OCI-LY1 (cell line): ENCODE data around the gene TMEM156.
"Not testable (repeated sequence)": the region's sequence is repeated elsewhere in the genome, so short reads cannot be mapped to it uniquely, and the experiment has no call there.

Experiments used
- H2AFZ ChIP-seq: fragments of 200-600 bp; sonication (generic), shearing (Covaris generic); 2 replicates; pipeline ENCODE4 v1.6.0; 2014; ENCODE audit warnings: antibody characterized with exemption, mild to moderate bottlenecking, low read length
- H3F3A ChIP-seq: fragments of 200-600 bp; sonication (generic), shearing (Covaris generic); 2 replicates; pipeline ENCODE4 v1.6.0; 2014; ENCODE audit warnings: mild to moderate bottlenecking, antibody characterized with exemption, low read length, moderate library complexity; ENCODE audit not compliant: insufficient read depth
- H3K27ac ChIP-seq: fragments of 200-600 bp; sonication (generic); 2 replicates; pipeline ENCODE4 v1.5.1; 2014; ENCODE audit warnings: low read length, mixed run types, mild to moderate bottlenecking, low read depth; ENCODE audit not compliant: poor library complexity, severe bottlenecking
- H3K27me3 ChIP-seq: fragments of 200-600 bp; sonication (generic); 2 replicates; pipeline ENCODE4 v1.6.0; 2014; ENCODE audit warnings: antibody characterized with exemption, mild to moderate bottlenecking, low read length, moderate library complexity; ENCODE audit not compliant: insufficient read depth
- H3K36me3 ChIP-seq: fragments of 200-600 bp; sonication (generic); 2 replicates; pipeline ENCODE4 v1.6.1; 2014; ENCODE audit warnings: mild to moderate bottlenecking, antibody characterized with exemption, low read length, moderate library complexity, mixed read lengths; ENCODE audit not compliant: insufficient read depth
- H3K4me1 ChIP-seq: fragments of 200-600 bp; sonication (generic); 2 replicates; pipeline ENCODE4 v1.5.1; 2014; ENCODE audit warnings: mild to moderate bottlenecking, low read length, moderate library complexity; ENCODE audit not compliant: insufficient read depth, severe bottlenecking
- H3K4me2 ChIP-seq: fragments of 200-600 bp; sonication (generic), shearing (Covaris generic); 2 replicates; pipeline ENCODE4 v1.6.1; 2014; ENCODE audit warnings: low read length
- H3K4me3 ChIP-seq: fragments of 200-600 bp; sonication (generic); 2 replicates; pipeline ENCODE4 v1.5.1; 2014; ENCODE audit warnings: low read length, low read depth, mild to moderate bottlenecking, mixed read lengths; ENCODE audit not compliant: poor library complexity, severe bottlenecking
- H3K79me2 ChIP-seq: fragments of 200-600 bp; shearing (Covaris generic); 2 replicates; pipeline ENCODE4 v1.6.1; 2016; ENCODE audit warnings: mixed run types, low read length, mixed read lengths; ENCODE audit not compliant: insufficient read depth
- H3K9ac ChIP-seq: fragments of 200-600 bp; sonication (generic), shearing (Covaris generic); 2 replicates; pipeline ENCODE4 v1.6.1; 2014; ENCODE audit warnings: mild to moderate bottlenecking, low read length, mixed read lengths
- H3K9me2 ChIP-seq: fragments of 200-600 bp; sonication (generic), shearing (Covaris generic); 2 replicates; pipeline ENCODE4 v1.6.1; 2014; ENCODE audit warnings: low read depth, mild to moderate bottlenecking, low read length, mixed read lengths
- H3K9me3 ChIP-seq: fragments of 200-600 bp; shearing (Covaris generic); 2 replicates; pipeline ENCODE4 v1.6.1; 2014; ENCODE audit warnings: low read length, mixed read lengths
- H4K20me1 ChIP-seq: fragments of 200-600 bp; sonication (generic), shearing (Covaris generic); 2 replicates; pipeline ENCODE4 v1.6.0; 2016; ENCODE audit warnings: mild to moderate bottlenecking, low read length; ENCODE audit not compliant: insufficient read depth
- EZH2 ChIP-seq: fragments of 200-600 bp; sonication (generic), shearing (Covaris generic); IDR thresholded peaks from 2 replicates; pipeline ENCODE4 v1.8.0; 2017; ENCODE audit warnings: borderline replicate concordance, mixed run types, mild to moderate bottlenecking, antibody characterized with exemption, low read length, moderate library complexity, mixed read lengths
- TF ChIP-seq, protein P1 (sequence below): fragments of 200-600 bp; sonication (generic), shearing (Covaris generic); IDR thresholded peaks from 2 replicates; pipeline ENCODE4 v1.5.1; 2017; ENCODE audit warnings: mild to moderate bottlenecking, antibody characterized with exemption, low read length, moderate library complexity, mixed read lengths

Gene TMEM156

DNA sequence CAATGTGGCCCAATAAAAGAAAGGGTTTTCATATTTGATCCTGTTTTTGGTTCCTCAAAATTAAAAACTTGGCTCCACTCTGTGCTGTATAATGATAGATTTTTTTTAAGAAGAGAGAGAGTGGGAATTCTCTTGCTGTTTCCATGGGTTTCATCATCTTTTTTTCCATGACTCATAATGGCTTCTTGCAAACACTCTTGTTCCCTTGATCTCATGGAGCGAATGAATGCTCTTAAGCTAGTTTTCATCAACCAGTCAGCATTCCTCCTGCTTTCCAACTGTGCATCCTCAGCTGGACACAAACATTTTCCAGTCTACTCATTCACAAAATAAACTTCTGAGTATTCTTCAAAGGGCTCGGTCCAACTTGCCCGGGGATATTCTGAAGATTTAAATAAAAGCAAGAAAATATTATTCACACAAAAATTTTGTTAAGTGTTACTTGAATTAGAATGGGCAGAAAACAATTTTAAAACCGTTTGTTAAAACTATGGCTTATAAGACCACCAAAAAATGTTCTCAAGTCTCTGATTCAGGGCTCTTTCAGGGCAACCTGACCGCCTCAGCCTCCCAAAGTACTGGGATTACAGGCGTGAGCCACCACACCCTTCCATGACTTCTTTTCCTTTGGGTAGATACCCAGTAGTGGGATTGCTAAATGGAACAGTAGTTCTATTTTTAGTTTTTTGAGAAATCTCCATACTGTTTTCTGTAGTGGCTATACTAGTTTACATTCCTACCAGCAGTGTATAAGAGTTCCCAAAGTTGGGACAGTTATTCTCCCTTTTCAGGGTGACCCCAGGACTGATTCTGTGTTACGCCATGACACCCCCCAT, 64.7 kb downstream of the TMEM156 start:
- Histone ChIP-seq H3K4me3 (no peak overlapping the region), H2AFZ (no peak overlapping the region), H3K27ac (no peak overlapping the region), H3K4me1 (no peaks in the 10 kb centered on the region), H3K36me3 (peaks cover 57% of the 10 kb centered on the region), H3K9me3 (no peaks in the 10 kb centered on the region), H3K9me2 (no peaks in the 10 kb centered on the region), H3F3A (no peaks in the 10 kb centered on the region), H4K20me1 (no peaks in the 10 kb centered on the region), H3K4me2 (no peak overlapping the region), H3K9ac (no peak overlapping the region), H3K79me2 (no peaks in the 10 kb centered on the region), H3K27me3 (no peaks in the 10 kb centered on the region)
- TF ChIP-seq, protein P1, sequence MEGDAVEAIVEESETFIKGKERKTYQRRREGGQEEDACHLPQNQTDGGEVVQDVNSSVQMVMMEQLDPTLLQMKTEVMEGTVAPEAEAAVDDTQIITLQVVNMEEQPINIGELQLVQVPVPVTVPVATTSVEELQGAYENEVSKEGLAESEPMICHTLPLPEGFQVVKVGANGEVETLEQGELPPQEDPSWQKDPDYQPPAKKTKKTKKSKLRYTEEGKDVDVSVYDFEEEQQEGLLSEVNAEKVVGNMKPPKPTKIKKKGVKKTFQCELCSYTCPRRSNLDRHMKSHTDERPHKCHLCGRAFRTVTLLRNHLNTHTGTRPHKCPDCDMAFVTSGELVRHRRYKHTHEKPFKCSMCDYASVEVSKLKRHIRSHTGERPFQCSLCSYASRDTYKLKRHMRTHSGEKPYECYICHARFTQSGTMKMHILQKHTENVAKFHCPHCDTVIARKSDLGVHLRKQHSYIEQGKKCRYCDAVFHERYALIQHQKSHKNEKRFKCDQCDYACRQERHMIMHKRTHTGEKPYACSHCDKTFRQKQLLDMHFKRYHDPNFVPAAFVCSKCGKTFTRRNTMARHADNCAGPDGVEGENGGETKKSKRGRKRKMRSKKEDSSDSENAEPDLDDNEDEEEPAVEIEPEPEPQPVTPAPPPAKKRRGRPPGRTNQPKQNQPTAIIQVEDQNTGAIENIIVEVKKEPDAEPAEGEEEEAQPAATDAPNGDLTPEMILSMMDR = no peak
- no peak for TF ChIP-seq EZH2

GRCh38 chr4:38965866-38966265, 66.3 kb downstream of the TMEM156 start:
- Histone ChIP-seq H3K9me2 (no peaks in the 10 kb centered on the region), H3K9me3 (no peaks in the 10 kb centered on the region), H4K20me1 (no peaks in the 10 kb centered on the region), H3K4me1 (no peaks in the 10 kb centered on the region), H3K36me3 (peaks cover 57% of the 10 kb centered on the region), H3K79me2 (no peaks in the 10 kb centered on the region), H3K4me3 (no peak overlapping the region), H2AFZ (no peak overlapping the region), H3K9ac (no peak overlapping the region), H3F3A (no peaks in the 10 kb centered on the region), H3K27ac (no peak overlapping the region), H3K4me2 (no peak overlapping the region), H3K27me3 (no peaks in the 10 kb centered on the region)
- TF ChIP-seq EZH2 = no peak
- TF ChIP-seq, protein P1 = no peak

DNA sequence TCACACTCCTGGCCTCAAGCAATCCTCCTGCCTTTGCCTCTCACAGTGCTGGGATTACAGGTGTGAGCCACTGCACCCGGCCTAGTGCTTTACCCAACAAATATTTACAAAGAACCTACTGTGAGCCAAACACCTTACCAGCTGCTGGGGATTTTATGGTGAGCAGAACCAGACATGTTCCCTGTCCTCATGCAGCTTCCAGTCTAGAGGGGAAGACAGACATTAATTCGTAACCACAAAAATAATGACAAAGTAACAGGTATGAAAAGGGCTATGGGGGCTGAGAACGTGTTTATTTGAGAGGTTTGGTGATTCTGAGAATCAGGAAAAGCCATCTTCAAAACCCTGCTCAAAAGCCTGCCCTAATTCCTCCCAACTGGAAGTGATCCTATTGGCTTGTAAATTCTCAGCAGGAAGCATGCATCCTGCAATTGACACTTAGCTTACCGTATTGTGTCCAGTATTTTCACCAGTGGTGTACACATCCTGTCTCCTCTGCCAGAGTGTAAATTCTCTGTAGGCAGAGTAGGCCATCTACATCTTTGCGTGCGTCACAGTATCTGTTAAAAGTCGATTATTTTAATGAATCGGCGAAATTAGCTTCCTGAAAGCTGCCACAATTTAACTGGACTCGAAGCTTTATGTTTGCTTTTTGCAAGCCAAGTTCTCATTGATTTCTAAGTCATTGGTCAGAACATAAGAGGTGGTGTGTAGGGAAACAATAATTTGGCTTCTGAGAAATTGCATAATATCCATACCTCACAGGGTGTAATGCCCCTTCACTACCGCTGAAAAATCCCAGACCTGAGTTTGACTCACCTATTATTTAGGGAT, 67.0 kb downstream of the TMEM156 start:
- no peak overlapping the region for H3K4me2 ChIP-seq
- H3K27ac ChIP-seq = no peak overlapping the region
- no peaks in the 10 kb centered on the region for H3K4me1 ChIP-seq
- no peaks in the 10 kb centered on the region for H3K79me2 ChIP-seq
- no peaks in the 10 kb centered on the region for H3K27me3 ChIP-seq
- H4K20me1 ChIP-seq = no peaks in the 10 kb centered on the region
- H3F3A ChIP-seq = no peaks in the 10 kb centered on the region
- no peak overlapping the region for H3K9ac ChIP-seq
- H3K36me3 ChIP-seq = peaks cover 52% of the 10 kb centered on the region
- no peaks in the 10 kb centered on the region for H3K9me3 ChIP-seq
- H3K9me2 ChIP-seq = no peaks in the 10 kb centered on the region
- TF ChIP-seq EZH2 = no peak
- TF ChIP-seq, protein P1 = no peak
- no peak overlapping the region for H2AFZ ChIP-seq
- no peak overlapping the region for H3K4me3 ChIP-seq

GRCh38 chr4:38959248-38959647, 73.0 kb downstream of the TMEM156 start:
- not testable (repeated sequence) for H3K9ac ChIP-seq, H4K20me1 ChIP-seq, H3K4me2 ChIP-seq

More at GRCh38 chr4:38959248-38959647, 73.0 kb downstream of the TMEM156 start:
- not testable (repeated sequence) for H3K4me3 ChIP-seq, H3K79me2 ChIP-seq, H3K9me3 ChIP-seq, H2AFZ ChIP-seq, H3K27me3 ChIP-seq, H3K27ac ChIP-seq, H3K9me2 ChIP-seq, H3F3A ChIP-seq, H3K36me3 ChIP-seq, H3K4me1 ChIP-seq
